HG03457 (cell line): ENCODE results near the gene BUD13.

Source experiments
- ATAC-seq: cut with Tn5 transposase; IDR thresholded peaks from one replicate; pipeline ENCODE4 v1.9.1; 2021; ENCODE audit warnings: moderate number of reproducible peaks; ENCODE audit not compliant: unreplicated experiment

The BUD13 gene

GRCh38 chr11:116720895-116721294 is 51.9 kb downstream of the BUD13 start:
- ATAC-seq = no peak

- ATAC-seq = no peak
Measured at GRCh38 chr11:116718955-116719501, 53.8 kb downstream of the BUD13 start.

GRCh38 chr11:116716621-116717020 is 56.2 kb downstream of the BUD13 start:
- no peak for ATAC-seq

GRCh38 chr11:116715383-116715782 is 57.4 kb downstream of the BUD13 start:
- ATAC-seq = no peak

- no peak for ATAC-seq
Measured at GRCh38 chr11:116714902-116715301, 57.9 kb downstream of the BUD13 start.

- no peak for ATAC-seq
Measured at GRCh38 chr11:116712428-116712827, 60.4 kb downstream of the BUD13 start.

GRCh38 chr11:116710762-116711161 is 62.0 kb downstream of the BUD13 start:
- ATAC-seq = no peak

GRCh38 chr11:116710001-116710674 is 62.6 kb downstream of the BUD13 start:
- ATAC-seq = no peak

GRCh38 chr11:116707746-116708145 is 65.0 kb downstream of the BUD13 start:
- ATAC-seq = no peak

GRCh38 chr11:116707161-116707629 is 65.6 kb downstream of the BUD13 start:
- no peak for ATAC-seq

- no peak for ATAC-seq
Measured at GRCh38 chr11:116703421-116703820, 69.4 kb downstream of the BUD13 start.

- no peak for ATAC-seq
Measured at GRCh38 chr11:116702772-116703385, 69.9 kb downstream of the BUD13 start.

GRCh38 chr11:116701876-116702275 is 70.9 kb downstream of the BUD13 start:
- no peak for ATAC-seq

- ATAC-seq = no peak
Measured at GRCh38 chr11:116701297-116701801, 71.4 kb downstream of the BUD13 start.

GRCh38 chr11:116700586-116701220 is 72.1 kb downstream of the BUD13 start:
- no peak for ATAC-seq
